ENCODE results near the gene ZNF774. TPM values are rescaled to one million over a fixed set of nuclear protein-coding genes. Genes with fewer than 3 reads are reported as not detected.

Gene ZNF774
- total RNA-seq, 1 donor from 2014 or later, result 0.21 TPM

DNA sequence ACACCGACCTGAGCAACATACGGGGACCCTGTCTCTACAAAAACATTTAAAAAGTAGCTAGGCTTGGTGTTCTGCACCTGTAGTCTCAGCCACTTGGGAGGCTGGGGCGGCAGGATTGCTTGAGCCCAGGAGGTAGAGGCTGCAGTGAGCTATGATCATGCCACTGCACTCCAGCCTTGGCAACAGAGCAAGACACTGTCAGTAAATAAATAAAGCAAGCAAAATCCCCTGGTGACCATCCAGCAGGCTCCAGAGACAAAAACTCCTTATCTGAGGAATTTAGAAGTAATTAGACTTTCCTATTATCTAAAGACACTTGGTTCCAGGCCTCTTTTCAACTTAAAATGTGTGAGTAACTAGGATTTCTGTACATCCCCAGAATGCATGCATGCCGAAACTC, 29.5 kb upstream of the ZNF774 start:
- Histone ChIP-seq H3K9me3 (no peaks in the 10 kb centered on the region), H3K27ac (no peak overlapping the region), H3K4me1 (peaks cover 2 to 5% of the 10 kb centered on the region in 2 donors), H3K4me3 (no peak overlapping the region), H3K36me3 (no peaks in the 10 kb centered on the region), H3K27me3 (no peaks in the 10 kb centered on the region)
- TF ChIP-seq, protein P1, sequence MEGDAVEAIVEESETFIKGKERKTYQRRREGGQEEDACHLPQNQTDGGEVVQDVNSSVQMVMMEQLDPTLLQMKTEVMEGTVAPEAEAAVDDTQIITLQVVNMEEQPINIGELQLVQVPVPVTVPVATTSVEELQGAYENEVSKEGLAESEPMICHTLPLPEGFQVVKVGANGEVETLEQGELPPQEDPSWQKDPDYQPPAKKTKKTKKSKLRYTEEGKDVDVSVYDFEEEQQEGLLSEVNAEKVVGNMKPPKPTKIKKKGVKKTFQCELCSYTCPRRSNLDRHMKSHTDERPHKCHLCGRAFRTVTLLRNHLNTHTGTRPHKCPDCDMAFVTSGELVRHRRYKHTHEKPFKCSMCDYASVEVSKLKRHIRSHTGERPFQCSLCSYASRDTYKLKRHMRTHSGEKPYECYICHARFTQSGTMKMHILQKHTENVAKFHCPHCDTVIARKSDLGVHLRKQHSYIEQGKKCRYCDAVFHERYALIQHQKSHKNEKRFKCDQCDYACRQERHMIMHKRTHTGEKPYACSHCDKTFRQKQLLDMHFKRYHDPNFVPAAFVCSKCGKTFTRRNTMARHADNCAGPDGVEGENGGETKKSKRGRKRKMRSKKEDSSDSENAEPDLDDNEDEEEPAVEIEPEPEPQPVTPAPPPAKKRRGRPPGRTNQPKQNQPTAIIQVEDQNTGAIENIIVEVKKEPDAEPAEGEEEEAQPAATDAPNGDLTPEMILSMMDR (IDR thresholded peaks at IDR 0.05), result no peak
- intact Hi-C loops (cut with DNase I), result loop anchor here (10.0 kb wide), 1 partner anchor 562 kb away; the partner anchor contains the start of gene FES
- peak in 1 of 2 donors; percentile 37 for DNase-seq (ENCODE audit: low spot score in 2 of 2)

DNA sequence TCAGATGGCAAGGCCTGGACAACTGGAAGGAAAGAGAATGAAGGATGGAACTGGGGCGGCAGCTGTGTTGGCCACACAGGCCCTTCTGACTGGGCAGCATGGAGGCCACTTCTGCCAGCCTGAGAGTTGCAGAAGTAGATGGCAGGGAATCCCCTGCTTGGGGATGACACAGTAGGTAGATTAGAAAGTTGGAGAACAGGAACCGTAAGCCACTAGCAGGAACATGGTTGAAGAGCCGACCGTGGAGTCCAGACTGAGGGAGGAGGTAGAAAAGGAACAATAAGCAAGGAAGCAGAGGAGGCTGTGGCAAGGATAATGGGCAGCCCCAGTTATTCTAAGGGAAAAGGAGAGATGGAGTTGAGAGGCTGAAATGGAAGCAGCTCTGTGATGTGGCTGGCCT, 26.4 kb upstream of the ZNF774 start:
- H3K4me1 ChIP-seq, result no peaks in the 10 kb centered on the region
- DNase-seq (ENCODE audit: low spot score in 2 of 2), result peak in 1 of 2 donors; percentile 28
- no peaks in the 10 kb centered on the region for H3K27me3 ChIP-seq
- H3K36me3 ChIP-seq, result no peaks in the 10 kb centered on the region
- TF ChIP-seq, protein P1 (IDR thresholded peaks at IDR 0.05), result no peak
- no peak overlapping the region for H3K4me3 ChIP-seq
- no peaks in the 10 kb centered on the region for H3K9me3 ChIP-seq
- intact Hi-C loops (cut with DNase I), result loop anchor here (10.0 kb wide), 1 partner anchor 559 kb away; the partner anchor contains the start of gene FES
- no peak overlapping the region for H3K27ac ChIP-seq

DNA sequence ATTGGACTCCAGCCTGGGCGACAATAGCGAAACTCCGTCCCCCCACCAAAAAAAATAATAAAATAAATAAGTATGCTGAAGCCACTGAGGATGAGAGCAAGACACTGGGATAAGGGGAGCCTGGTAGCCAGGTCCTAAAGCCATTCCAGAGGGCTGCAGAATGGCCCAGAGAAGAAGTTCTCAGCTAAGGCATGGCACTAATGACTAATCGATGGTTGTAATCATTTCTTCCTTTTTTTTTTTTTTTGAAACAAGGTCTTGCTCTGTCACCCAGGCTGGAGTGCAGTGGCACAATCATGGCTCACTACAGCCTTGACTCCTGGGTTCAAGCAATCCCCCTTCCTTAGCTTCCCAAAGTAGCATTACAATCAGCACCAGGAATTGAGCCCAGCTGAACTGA, 25.6 kb upstream of the ZNF774 start:
- TF ChIP-seq, protein P1 (IDR thresholded peaks at IDR 0.05), result no peak
- no peak for DNase-seq (ENCODE audit: low spot score in 2 of 2)
- no peaks in the 10 kb centered on the region for H3K9me3 ChIP-seq
- no peak overlapping the region for H3K4me3 ChIP-seq
- H3K27ac ChIP-seq, result no peak overlapping the region
- intact Hi-C loops (cut with DNase I), result loop anchor here (10.0 kb wide), 1 partner anchor 558 kb away; the partner anchor contains the start of gene FES
- no peaks in the 10 kb centered on the region for H3K27me3 ChIP-seq
- H3K36me3 ChIP-seq, result no peaks in the 10 kb centered on the region
- H3K4me1 ChIP-seq, result no peaks in the 10 kb centered on the region

DNA sequence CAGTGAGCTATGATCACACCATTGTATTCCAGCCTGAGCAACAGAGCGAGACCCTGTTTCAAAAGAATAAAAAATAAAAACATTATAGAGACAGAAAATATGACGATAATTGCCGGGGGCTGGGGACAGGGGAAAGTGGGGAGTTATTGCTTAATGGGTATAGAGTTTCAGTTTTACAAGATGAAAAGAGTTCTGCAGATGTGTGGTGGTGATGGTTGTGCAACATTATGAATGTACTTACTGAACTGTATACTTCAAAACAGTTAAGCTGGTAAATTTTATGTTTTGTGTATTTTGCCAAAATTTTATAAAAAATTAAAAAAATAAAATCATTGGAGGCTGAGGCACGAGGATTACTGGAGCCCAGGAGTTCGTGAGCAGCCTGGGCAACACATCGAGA, 24.8 kb upstream of the ZNF774 start:
- Histone ChIP-seq H3K4me3 (no peak overlapping the region), H3K27ac (no peak overlapping the region), H3K9me3 (no peaks in the 10 kb centered on the region), H3K4me1 (no peaks in the 10 kb centered on the region), H3K27me3 (no peaks in the 10 kb centered on the region), H3K36me3 (no peaks in the 10 kb centered on the region)
- DNase-seq (ENCODE audit: low spot score in 2 of 2), result no peak
- TF ChIP-seq, protein P1 (IDR thresholded peaks at IDR 0.05), result no peak
- intact Hi-C loops (cut with DNase I), result loop anchor here (10.0 kb wide), 1 partner anchor 557 kb away; the partner anchor contains the start of gene FES

DNA sequence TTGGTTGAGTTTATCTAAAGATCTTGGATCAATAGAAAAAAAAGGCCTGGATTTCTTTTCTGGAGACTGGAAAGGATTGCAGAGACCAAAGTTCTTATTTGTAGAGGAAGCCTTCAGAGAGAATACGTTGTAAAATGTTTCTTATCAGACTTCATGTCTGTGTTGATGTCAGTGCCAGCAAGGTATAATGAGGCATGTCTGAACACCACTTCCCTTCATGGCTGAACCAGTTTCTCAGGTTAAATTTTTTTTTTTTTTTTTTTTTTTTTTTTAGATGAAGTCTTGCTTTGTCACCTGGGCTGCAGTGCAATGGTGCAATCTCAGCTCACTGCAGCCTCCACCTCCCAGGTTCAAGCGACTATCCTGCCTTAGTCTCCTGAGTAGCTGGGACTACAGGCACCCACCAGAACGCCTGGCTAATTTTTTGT, 17.8 kb upstream of the ZNF774 start:
- Histone ChIP-seq H3K4me1 (no peaks in the 10 kb centered on the region), H3K27ac (no peak overlapping the region), H3K9me3 (no peaks in the 10 kb centered on the region), H3K27me3 (no peaks in the 10 kb centered on the region), H3K4me3 (no peak overlapping the region), H3K36me3 (no peaks in the 10 kb centered on the region)
- TF ChIP-seq, protein P1 (IDR thresholded peaks at IDR 0.05), result no peak
- peak in 1 of 2 donors; percentile 1 for DNase-seq (ENCODE audit: low spot score in 2 of 2)
- intact Hi-C loops (cut with DNase I), result no loop called here

DNA sequence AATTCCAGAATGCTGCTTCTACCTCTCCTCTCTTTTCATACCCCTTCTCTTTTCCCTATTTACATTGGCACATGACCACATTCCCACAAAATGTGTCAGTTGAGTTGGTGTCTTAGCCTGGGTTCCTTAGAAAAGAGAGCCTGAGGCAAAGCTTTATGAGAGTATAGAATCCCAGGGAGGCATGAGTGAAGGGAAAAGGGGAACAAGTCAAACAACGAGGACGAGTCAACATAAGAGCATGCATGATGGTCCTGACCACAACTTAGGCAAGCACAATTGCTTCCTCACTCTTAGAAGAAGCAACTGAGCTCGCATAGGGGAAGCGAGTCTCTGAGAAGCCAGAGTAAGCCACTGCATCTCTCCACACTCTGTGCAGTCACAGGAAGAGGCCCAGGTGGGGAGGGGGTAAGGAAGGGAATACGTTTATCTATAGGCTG, 15.4 kb upstream of the ZNF774 start:
- H3K27me3 ChIP-seq, result no peaks in the 10 kb centered on the region
- DNase-seq (ENCODE audit: low spot score in 2 of 2), result no peak
- H3K4me1 ChIP-seq, result no peaks in the 10 kb centered on the region
- intact Hi-C loops (cut with DNase I), result no loop called here
- H3K9me3 ChIP-seq, result no peaks in the 10 kb centered on the region
- no peak overlapping the region for H3K4me3 ChIP-seq
- H3K27ac ChIP-seq, result no peak overlapping the region
- H3K36me3 ChIP-seq, result no peaks in the 10 kb centered on the region
- TF ChIP-seq, protein P1 (IDR thresholded peaks at IDR 0.05), result no peak
